Iris pigment epithelial cell (primary cell): Measurements from ENCODE around the gene MYO18B.

Experiments used
- DNase-seq: peaks from one replicate; pipeline ENCODE4 v3.0.0-alpha.2; 2011; ENCODE audit warnings: low read depth

Gene MYO18B

GRCh38 chr22:25996669-25997068, 254.7 kb downstream of the MYO18B start:
- no peak for DNase-seq

GRCh38 chr22:25997886-25998775, 256.1 kb downstream of the MYO18B start:
- DNase-seq, result no peak

DNA sequence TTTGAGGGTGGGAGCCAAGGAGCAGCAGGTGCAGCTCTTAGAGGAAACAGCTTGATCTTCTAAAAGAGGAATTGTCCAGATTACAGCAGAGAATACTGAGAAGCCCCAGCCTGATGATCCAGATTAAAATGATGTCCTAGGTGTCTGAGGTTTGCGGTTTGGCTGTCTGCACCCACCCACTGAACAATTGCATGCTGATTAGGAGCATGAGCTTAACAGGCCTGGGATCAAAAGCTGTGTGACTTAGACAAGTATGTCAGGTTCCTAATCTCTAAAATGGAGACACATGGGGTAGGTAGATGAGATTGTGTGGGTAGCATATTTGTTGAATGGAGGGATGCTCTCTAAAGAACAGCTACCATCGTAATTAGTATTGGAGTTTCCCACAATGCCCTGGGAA, 260.5 kb downstream of the MYO18B start:
- DNase-seq, result no peak

GRCh38 chr22:26004477-26004876, 262.5 kb downstream of the MYO18B start:
- no peak for DNase-seq

- DNase-seq, result no peak
Observed at GRCh38 chr22:26008587-26008986, 266.6 kb downstream of the MYO18B start.

- no peak for DNase-seq
Observed at GRCh38 chr22:26016916-26017315, 274.9 kb downstream of the MYO18B start.

- DNase-seq, result no peak
Observed at GRCh38 chr22:26017932-26018331, 275.9 kb downstream of the MYO18B start.

- DNase-seq, result no peak
Observed at GRCh38 chr22:26019596-26019995, 277.6 kb downstream of the MYO18B start.

DNA sequence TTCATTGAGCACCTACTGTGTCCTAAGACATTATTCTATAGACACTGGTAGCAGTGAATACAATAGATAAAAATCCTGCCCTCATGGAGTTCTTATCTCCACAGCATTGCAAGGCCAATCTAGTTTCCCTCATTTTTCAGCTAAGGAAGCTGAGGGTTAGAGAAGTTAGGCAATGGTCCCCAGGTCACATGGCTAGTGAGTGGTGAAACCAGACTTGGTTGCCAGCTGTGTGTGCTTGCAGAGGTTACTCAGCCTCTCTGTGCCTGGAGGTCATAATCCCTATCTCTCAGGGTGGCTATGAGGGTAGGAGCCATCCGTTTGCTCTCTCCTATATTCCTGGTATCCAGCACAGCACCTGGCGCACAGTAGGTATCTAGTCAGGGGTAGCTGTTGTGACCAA, 279.5 kb downstream of the MYO18B start:
- no peak for DNase-seq

GRCh38 chr22:26023104-26023775, 281.3 kb downstream of the MYO18B start:
- DNase-seq, result no peak

DNA sequence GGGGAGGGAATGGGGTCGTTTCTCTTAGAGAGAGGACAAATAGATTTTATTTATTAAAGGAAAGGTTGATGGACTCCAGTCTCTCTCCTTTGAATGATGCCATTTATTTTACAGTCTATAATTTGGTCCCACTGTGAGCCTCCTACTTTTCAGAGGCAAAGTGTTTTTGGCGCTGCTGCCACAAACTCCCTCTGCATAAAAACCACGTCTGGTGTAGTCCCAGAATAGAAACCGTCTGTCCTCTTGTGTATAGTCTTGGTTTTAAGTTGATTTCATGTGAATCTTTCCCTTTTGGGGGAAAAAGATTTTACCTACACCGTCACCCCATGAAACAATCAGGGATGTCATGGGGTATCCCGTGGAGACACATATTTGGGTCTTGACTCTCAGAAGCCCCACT, 283.6 kb downstream of the MYO18B start:
- no peak for DNase-seq

GRCh38 chr22:26027341-26027740, 285.4 kb downstream of the MYO18B start:
- DNase-seq, result no peak

GRCh38 chr22:26031641-26032040, 289.7 kb downstream of the MYO18B start:
- DNase-seq, result no peak

GRCh38 chr22:26033071-26033470, 291.1 kb downstream of the MYO18B start:
- no peak for DNase-seq

GRCh38 chr22:26033586-26033985, 291.6 kb downstream of the MYO18B start:
- DNase-seq, result no peak

GRCh38 chr22:26035523-26035922, 293.5 kb downstream of the MYO18B start:
- DNase-seq, result no peak

DNA sequence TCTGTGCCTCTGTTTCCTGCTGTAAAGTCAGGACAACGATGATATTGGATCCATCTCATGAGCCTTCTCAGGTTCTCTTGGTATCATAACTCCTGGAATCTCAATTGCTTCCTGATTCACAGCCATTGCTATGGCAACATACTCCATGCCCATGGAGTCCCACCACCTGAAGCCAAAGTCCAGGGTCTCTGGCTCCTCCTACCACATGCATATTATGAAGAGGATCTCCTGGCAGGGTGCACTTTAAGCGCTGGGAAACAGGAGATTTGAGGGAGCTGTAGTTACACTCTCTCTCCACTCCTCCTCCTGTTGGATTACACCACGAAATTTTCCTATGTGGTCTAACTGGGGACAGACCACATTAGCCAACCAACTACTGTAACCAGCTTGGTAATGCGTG, 296.4 kb downstream of the MYO18B start:
- no peak for DNase-seq

GRCh38 chr22:26041931-26042330, 299.9 kb downstream of the MYO18B start:
- DNase-seq, result no peak

- no peak for DNase-seq
Observed at GRCh38 chr22:26043031-26043430, 301.0 kb downstream of the MYO18B start.

- no peak for DNase-seq
Observed at GRCh38 chr22:26045051-26045450, 303.1 kb downstream of the MYO18B start.

DNA sequence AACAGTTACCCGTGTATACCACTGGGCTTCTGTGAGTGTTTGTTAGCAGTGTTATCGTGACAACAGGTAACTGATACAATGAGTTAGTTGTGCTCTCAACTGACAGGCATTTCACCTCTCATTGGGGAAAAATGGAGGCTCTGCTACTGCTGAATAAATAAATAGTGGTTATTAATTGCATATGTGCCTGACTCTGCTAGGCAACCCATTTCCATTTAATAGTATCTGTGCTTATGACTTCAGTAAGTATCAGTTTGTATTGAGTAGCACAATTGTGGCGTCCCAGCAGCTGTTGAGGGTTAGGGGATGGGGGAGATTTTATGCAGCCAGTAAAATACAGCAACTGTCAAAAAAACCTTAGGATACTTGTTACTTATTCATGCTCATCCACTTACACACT, 303.9 kb downstream of the MYO18B start:
- no peak for DNase-seq

DNA sequence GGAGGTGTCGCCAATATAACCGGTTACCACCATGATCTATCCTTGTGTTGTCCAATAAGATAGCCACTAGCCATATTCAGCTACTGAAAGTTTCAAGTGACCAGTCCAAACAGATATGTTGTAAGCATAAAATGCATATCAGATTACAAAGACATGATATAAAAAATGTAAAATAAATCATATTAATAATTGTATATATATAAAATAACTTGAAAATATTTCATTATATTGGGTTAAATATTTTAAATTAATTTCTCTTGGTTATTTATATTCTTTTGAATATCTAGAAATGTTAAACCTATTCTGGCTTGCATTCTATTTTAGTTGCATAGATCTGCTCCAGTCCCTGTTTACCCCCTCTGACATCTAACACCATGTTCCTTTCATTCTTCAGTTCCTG, 305.5 kb downstream of the MYO18B start:
- no peak for DNase-seq

GRCh38 chr22:26047920-26048319, 305.9 kb downstream of the MYO18B start:
- no peak for DNase-seq

DNA sequence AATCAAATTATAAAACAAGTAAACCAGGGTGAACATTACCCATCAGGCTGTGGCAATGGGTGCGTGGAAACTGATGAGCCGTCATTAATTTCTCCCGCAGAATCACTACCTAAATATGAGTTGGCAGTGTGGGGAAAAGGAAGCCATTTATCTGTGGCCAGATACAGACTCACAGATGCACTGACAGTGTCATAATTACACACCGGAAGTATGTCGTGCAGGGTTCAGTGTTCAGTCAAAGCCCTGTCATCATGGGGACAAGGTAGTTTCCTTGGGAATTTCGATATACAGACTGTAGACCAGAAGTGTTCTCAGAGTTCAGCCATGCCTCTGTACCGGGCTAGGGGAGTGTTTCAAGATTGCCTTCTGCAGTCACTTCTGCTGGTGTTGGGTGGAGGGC, 308.1 kb downstream of the MYO18B start:
- DNase-seq, result no peak
